Measurements from ENCODE around the gene PFDN6.
"Not testable (repeated sequence)": the region's sequence is repeated elsewhere in the genome, so short reads cannot be mapped to it uniquely, and the experiment has no call there.

Gene PFDN6

DNA sequence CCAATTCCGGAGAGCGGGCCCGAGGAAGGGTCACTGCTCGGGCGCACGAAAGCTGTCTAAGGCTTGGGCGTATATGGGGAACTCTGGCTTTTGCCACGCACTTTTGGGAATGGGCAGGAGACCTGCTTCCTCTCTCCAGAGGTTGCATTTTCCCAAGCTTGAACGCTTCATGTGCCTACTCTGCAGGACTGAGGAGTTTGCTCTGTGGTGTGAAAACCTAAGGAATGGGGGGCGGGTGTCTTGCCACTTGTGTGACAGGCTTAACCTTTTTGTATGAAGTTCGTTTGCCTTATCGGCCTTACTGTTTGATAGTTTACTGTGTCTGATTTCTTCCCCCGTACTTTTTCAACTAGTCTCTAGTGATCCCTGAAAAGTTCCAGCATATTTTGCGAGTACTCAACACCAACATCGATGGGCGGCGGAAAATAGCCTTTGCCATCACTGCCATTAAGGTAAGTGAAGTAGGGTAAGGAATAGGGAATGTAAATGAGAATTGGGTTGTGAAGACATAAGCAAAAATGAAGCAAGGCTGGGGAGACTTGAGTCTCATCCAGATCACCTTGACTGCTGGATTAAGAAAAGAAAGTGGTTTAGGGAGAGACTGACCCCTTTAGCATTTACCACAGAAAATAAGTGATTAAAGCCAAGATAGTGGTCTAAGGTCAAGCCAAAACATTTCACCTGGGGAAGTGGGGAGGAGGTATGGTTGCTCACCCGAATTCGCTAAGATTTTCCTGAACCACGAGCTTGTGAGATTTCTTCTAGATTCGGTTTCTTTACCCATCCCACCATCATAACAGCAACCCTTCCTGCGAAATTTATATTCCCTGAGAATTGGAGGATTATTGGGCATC lies 16.9 kb upstream of the PFDN6 start:
- Histone ChIP-seq H3K9me3 (no peaks in the 10 kb centered on the region), H3K4me3 (ENCODE audit: low read depth in 1 of 2, low read length in 1 of 2) (peak overlapping the region; percentile 73 to 87), H3K27me3 (no peaks in the 10 kb centered on the region), H3K4me1 (ENCODE audit: control insufficient read depth in 1 of 2, insufficient read depth in 1 of 2, low read depth in 1 of 2, low read length in 1 of 2) (peaks cover 31 to 35% of the 10 kb centered on the region in 2 experiments), H3K27ac (peak overlapping the region; percentile 96), H3K36me3 (peaks cover 16% of the 10 kb centered on the region)
- no peak for TF ChIP-seq CTCF (IDR thresholded peaks at IDR 0.05)

- Histone ChIP-seq H3K4me1 (ENCODE audit: control insufficient read depth in 1 of 2, insufficient read depth in 1 of 2, low read depth in 1 of 2, low read length in 1 of 2) (peaks cover 39 to 43% of the 10 kb centered on the region in 2 experiments), H3K4me3 (ENCODE audit: low read depth in 1 of 2, low read length in 1 of 2) (no peak overlapping the region)
- TF ChIP-seq CTCF (IDR thresholded peaks at IDR 0.05): no peak
Observed at GRCh38 chr6:33273129-33273923, 16.1 kb upstream of the PFDN6 start.

DNA sequence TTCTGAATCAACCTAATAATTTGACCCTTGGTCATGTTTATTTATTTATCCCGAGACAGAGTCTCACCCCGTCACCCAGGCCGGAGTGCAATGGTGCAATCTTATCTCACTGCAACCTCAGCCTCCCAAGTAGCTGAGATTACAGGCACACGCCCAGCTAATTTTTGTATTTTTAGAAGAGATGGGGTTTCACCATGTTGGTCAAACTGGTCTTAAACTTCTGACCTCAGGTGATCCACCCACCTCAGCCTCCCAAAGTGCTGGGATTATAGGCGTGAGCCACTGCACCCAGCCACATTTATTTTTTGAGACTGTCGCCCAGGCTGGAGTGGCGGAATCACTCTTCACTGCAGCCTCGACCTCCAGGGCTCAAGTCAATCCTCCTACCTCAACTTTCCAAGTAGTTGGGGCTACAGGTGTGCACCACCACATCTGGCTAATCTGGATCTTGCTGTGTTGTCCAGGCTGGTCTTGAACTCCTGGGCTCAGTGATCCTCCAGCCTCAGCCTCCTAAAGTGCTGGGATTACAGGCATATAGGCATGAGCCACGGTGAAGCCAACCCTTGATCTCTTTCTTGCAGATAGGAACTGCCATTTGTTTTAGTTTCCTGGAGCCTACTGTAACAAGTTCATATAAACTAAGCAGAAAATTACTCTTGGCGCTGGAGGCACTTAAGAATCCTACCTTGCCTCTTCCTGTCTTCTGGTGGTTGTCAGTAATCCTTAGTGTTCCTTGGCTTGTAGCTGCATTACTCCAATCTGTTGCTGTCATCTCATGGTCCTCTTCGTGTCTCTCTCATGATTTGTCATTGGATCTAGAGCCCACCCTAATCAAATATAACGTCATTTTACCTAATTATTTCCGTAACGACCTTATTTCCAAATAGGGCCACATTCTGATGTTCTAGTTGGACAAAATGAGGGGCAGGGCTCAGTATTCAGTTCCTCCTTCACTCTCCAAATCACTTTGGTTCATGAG lies 15.2 kb upstream of the PFDN6 start:
- H3K27me3 ChIP-seq: no peaks in the 10 kb centered on the region
- H3K36me3 ChIP-seq: peaks cover 12% of the 10 kb centered on the region
- no peaks in the 10 kb centered on the region for H3K9me3 ChIP-seq
- TF ChIP-seq CTCF (IDR thresholded peaks at IDR 0.05): no peak
- peaks cover 48 to 52% of the 10 kb centered on the region in 2 experiments for H3K4me1 ChIP-seq (ENCODE audit: control insufficient read depth in 1 of 2, insufficient read depth in 1 of 2, low read depth in 1 of 2, low read length in 1 of 2)
- no peak overlapping the region for H3K4me3 ChIP-seq (ENCODE audit: low read depth in 1 of 2, low read length in 1 of 2)
- no peak overlapping the region for H3K27ac ChIP-seq

More at GRCh38 chr6:33273129-33273923, 16.1 kb upstream of the PFDN6 start:
- no peaks in the 10 kb centered on the region for H3K27me3 ChIP-seq
- H3K36me3 ChIP-seq: peaks cover 11% of the 10 kb centered on the region
- no peaks in the 10 kb centered on the region for H3K9me3 ChIP-seq
- H3K27ac ChIP-seq: peak overlapping the region; percentile 96

DNA sequence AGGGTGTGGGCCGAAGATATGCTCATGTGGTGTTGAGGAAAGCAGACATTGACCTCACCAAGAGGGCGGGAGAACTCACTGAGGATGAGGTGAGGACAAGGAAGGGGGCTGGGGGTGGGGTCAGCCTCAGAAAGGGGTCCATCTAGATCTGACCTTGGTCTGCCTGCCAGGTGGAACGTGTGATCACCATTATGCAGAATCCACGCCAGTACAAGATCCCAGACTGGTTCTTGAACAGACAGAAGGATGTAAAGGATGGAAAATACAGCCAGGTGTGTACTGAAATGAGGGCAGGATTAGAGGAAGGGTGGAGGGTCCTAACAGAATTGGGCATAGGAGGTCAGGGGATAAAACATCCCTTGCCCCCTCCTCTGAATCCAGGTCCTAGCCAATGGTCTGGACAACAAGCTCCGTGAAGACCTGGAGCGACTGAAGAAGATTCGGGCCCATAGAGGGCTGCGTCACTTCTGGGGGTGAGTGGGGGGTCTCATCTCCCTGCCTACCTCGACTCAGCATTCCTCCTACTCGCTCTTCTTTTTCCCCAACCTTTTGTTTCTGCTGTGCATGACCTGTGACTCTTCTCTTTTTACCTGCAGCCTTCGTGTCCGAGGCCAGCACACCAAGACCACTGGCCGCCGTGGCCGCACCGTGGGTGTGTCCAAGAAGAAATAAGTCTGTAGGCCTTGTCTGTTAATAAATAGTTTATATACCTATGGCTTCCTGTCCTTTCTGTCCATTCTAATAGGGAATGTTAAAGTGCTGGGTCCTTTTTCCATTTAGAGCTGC lies 13.4 kb upstream of the PFDN6 start:
- Histone ChIP-seq H3K27ac (peak overlapping the region; percentile 90), H3K4me3 (ENCODE audit: low read depth in 1 of 2, low read length in 1 of 2) (peak overlapping the region; percentile 77 to 84), H3K4me1 (ENCODE audit: control insufficient read depth in 1 of 2, insufficient read depth in 1 of 2, low read depth in 1 of 2, low read length in 1 of 2) (peaks cover 56 to 66% of the 10 kb centered on the region in 2 experiments), H3K36me3 (peaks cover 29% of the 10 kb centered on the region)
- H3K9me3 ChIP-seq, H3K27me3 ChIP-seq: not testable (repeated sequence)

DNA sequence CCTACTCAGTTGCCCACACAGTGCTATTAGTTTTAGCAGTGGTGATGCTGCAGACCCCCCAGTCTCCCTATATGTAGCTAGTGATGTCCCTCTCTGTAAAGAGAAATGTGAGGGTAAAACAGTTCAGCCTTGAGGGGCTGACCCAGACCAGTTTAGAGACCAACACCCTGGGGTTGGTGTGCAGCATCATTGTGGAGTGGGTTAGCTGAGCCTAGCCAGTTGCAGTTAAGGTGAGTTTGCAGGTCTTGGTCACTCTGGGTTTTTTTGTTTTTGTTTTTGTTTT lies 12.9 kb upstream of the PFDN6 start:
- Histone ChIP-seq H3K9me3 (no peaks in the 10 kb centered on the region), H3K36me3 (peaks cover 29% of the 10 kb centered on the region), H3K4me3 (ENCODE audit: low read depth in 1 of 2, low read length in 1 of 2) (peak overlapping the region; percentile 77 to 84), H3K27ac (peak overlapping the region; percentile 90), H3K4me1 (ENCODE audit: control insufficient read depth in 1 of 2, insufficient read depth in 1 of 2, low read depth in 1 of 2, low read length in 1 of 2) (peaks cover 54 to 62% of the 10 kb centered on the region in 2 experiments), H3K27me3 (no peaks in the 10 kb centered on the region)
- no peak for TF ChIP-seq CTCF (IDR thresholded peaks at IDR 0.05)
